B cell (primary cell): ENCODE results near the gene BCAN. TPM values are rescaled to one million over a fixed set of nuclear protein-coding genes. Genes with fewer than 3 reads are reported as not detected.

Source experiments
- ATAC-seq: fragments of 200-7000 bp; cut with Tn5 transposase; one replicate; pipeline ENCODE4 v1.10.0; 2021; ENCODE audit warnings: low read depth, mild to moderate bottlenecking, moderate number of reproducible peaks, moderate library complexity
- CTCF ChIA-PET: fragments of 350-600 bp; sonication (Branson Sonifier 250); formaldehyde crosslinking; loops from one replicate; lab custom pipeline; 2021; ENCODE audit warnings: antibody characterized with exemption, inconsistent platforms; lab: Charles Lee
- POLR2A ChIA-PET: fragments of 350-600 bp; sonication (Branson Sonifier 250); formaldehyde crosslinking; loops from one replicate; lab custom pipeline; 2021; ENCODE audit warnings: antibody characterized with exemption; lab: Charles Lee
- DNase-seq: peaks from one replicate; pipeline ENCODE4 v3.0.0; 2013
- H2AFZ ChIP-seq: 2 replicates; pipeline ENCODE4 v1.6.1; 2012; ENCODE audit warnings: mild to moderate bottlenecking, low read depth, low read length; ENCODE audit not compliant: insufficient read depth, poor library complexity, severe bottlenecking
- H3K27ac ChIP-seq, 2 donors: 1 replicate in 1 of 2; 2 replicates in 1 of 2; pipeline ENCODE4 v1.5.1; 2012 to 2013; ENCODE audit warnings: low read length in 2 of 2, mild to moderate bottlenecking in 2 of 2, moderate library complexity in 1 of 2
- H3K27me3 ChIP-seq, 4 experiments: fragments of 200-600 bp in 1 of 4; sonication (generic) in 1 of 4; replicated peaks in 1 of 4; 1 replicate in 2 of 4; 2 replicates in 2 of 4; pipeline versions ENCODE4 v1.6.1 to v1.7.0; 2013 to 2016; ENCODE audit warnings: low read length in 3 of 4, mild to moderate bottlenecking in 2 of 4, mixed read lengths in 1 of 4, moderate library complexity in 1 of 4; ENCODE audit not compliant: insufficient read depth in 4 of 4, control insufficient read depth in 3 of 4; ENCODE audit errors: control extremely low read depth in 1 of 4
- H3K36me3 ChIP-seq, 2 experiments: replicated peaks in 1 of 2; 1 replicate in 1 of 2; 2 replicates in 1 of 2; pipeline versions ENCODE4 v1.6.1 to v1.7.1; 2013; ENCODE audit warnings: low read length in 1 of 2; ENCODE audit not compliant: insufficient read depth in 2 of 2, control insufficient read depth in 1 of 2; ENCODE audit errors: control extremely low read depth in 1 of 2, extremely low read depth in 1 of 2
- H3K4me1 ChIP-seq, 2 donors: fragments of 200-600 bp in 1 of 2; sonication (generic) in 1 of 2; 1 replicate in 1 of 2; 2 replicates in 1 of 2; pipeline versions ENCODE4 v1.5.1 to v1.6.1; 2013 to 2017; ENCODE audit warnings: low read length in 2 of 2; ENCODE audit not compliant: control insufficient read depth in 2 of 2, insufficient read depth in 2 of 2
- H3K4me2 ChIP-seq: replicated peaks from 2 replicates; pipeline ENCODE3; 2012; ENCODE audit warnings: mild to moderate bottlenecking, low read depth, low read length; ENCODE audit not compliant: poor library complexity, severe bottlenecking
- H3K4me3 ChIP-seq, 5 experiments: fragments of 200-600 bp in 1 of 5; sonication (generic) in 1 of 5; 1 replicate in 3 of 5; 2 replicates in 2 of 5; pipeline versions ENCODE4 v1.5.1 to v1.7.0; 2011 to 2016; ENCODE audit warnings: low read length in 4 of 5, mild to moderate bottlenecking in 4 of 5, low read depth in 2 of 5, control low read depth in 1 of 5, moderate library complexity in 1 of 5; ENCODE audit not compliant: insufficient read depth in 1 of 5; ENCODE audit errors: control extremely low read depth in 1 of 5, extremely low read depth in 1 of 5
- H3K79me2 ChIP-seq: fragments of 200-600 bp; sonication (generic); one replicate; pipeline ENCODE4 v1.6.0; 2016; ENCODE audit warnings: low read length; ENCODE audit not compliant: control insufficient read depth, insufficient read depth
- H3K9ac ChIP-seq: fragments of 200-600 bp; sonication (generic); 2 replicates; pipeline ENCODE4 v1.6.1; 2017; ENCODE audit warnings: mild to moderate bottlenecking, low read length, moderate library complexity
- H3K9me3 ChIP-seq, 3 donors: one replicate each; pipeline versions ENCODE4 v1.6.1 to v1.7.1; 2013; ENCODE audit warnings: low read length in 2 of 3; ENCODE audit not compliant: control insufficient read depth in 2 of 3, insufficient read depth in 1 of 3; ENCODE audit errors: control extremely low read depth in 1 of 3
- H4K20me1 ChIP-seq: 2 replicates; pipeline ENCODE4 v1.6.0; 2012; ENCODE audit warnings: mild to moderate bottlenecking, low read length; ENCODE audit not compliant: insufficient read depth, control insufficient read depth, poor library complexity, severe bottlenecking
- H3K27ac Mint-ChIP-seq: one replicate; pipeline ENCODE4 v1.8.0; 2021; ENCODE audit warnings: mixed read lengths
- H3K27me3 Mint-ChIP-seq: one replicate; pipeline ENCODE4 v1.8.0; 2021; ENCODE audit warnings: mixed read lengths
- H3K4me1 Mint-ChIP-seq: one replicate; pipeline ENCODE4 v1.8.0; 2021; ENCODE audit warnings: mixed read lengths
- H3K4me3 Mint-ChIP-seq: one replicate; pipeline ENCODE4 v1.8.0; 2021; ENCODE audit warnings: mixed read lengths
- H3K9me3 Mint-ChIP-seq: one replicate; pipeline ENCODE4 v1.8.0; 2022; ENCODE audit warnings: mixed read lengths; ENCODE audit not compliant: insufficient read depth
- CTCF ChIP-seq: fragments of 200-600 bp; IDR thresholded peaks from one replicate; pipeline ENCODE4 v1.8.0; 2022; ENCODE audit warnings: antibody characterized with exemption, mild to moderate bottlenecking
- EZH2 ChIP-seq: IDR thresholded peaks from 2 replicates; pipeline ENCODE4 v1.6.1; 2012; ENCODE audit warnings: borderline replicate concordance, low read depth, mild to moderate bottlenecking, moderate library complexity, low read length; ENCODE audit not compliant: insufficient read depth, poor library complexity, severe bottlenecking
- WGBS: methylation state at CpG from one replicate; pipeline ENCODE4 v1.1.5; 2013; ENCODE audit warnings: missing lambda C conversion rate; ENCODE audit not compliant: insufficient coverage; 5-methylcytosine and 5-hydroxymethylcytosine counted together
- intact Hi-C: fragments of 100-400 bp; cut with micrococcal nuclease; formaldehyde crosslinking; loops from one replicate; pipeline ENCODE4 v1.10.0; 2022
- polyA plus RNA-seq: library from polyadenylated mRNA; depleted of rRNA; stranded (reverse); fragments of >200 nt; gene quantifications from 2 replicates; pipeline ENCODE4 v1.2.3, GENCODE V29; 2012
- total RNA-seq, 2 donors: library from RNA; stranded (reverse); fragments of 120-200 nt in 1 of 2; gene quantifications; 1 replicate in 1 of 2; 2 replicates in 1 of 2; pipeline versions ENCODE4 v1.2.3 to v1.2.4, GENCODE V29; 2013 to 2022

BCAN gene
- total and polyA plus RNA-seq, 2 donors (not counting 1 experiment from before 2014, with no cell fraction given): not detected

- ChIA-PET POLR2A (no interaction called here), CTCF (interaction anchor here (1.4 to 7.6 kb wide), 2 partner anchors 19 to 32 kb away, joined by 3 to 80 read pairs; partner anchors contain the start of gene NES)
- Histone ChIP-seq H4K20me1 (peaks cover 7% of the 10 kb centered on the region), H3K27ac (no peak overlapping the region), H3K4me3 (no peak overlapping the region), H3K36me3 (no peaks in the 10 kb centered on the region), H3K79me2 (no peaks in the 10 kb centered on the region), H3K4me2 (no peak overlapping the region), H3K4me1 (peaks cover 24 to 28% of the 10 kb centered on the region in 2 donors), H3K27me3 (peaks cover under 1 to 26% (median 15%) of the 10 kb centered on the region in 4 experiments), H3K9me3 (no peaks in the 10 kb centered on the region), H3K9ac (no peak overlapping the region), H2AFZ (no peak overlapping the region)
- ATAC-seq (no peak), DNase-seq (no peak)
- H3K9me3 Mint-ChIP-seq: no peaks in the 10 kb centered on the region
- no peak overlapping the region for H3K27ac Mint-ChIP-seq
- H3K27me3 Mint-ChIP-seq: peaks cover 6% of the 10 kb centered on the region
- intact Hi-C loops: loop anchor here (5.0 kb wide), 1 partner anchor 153 kb away; the partner anchor contains the start of gene NTRK1
- no peak overlapping the region for H3K4me3 Mint-ChIP-seq
- peaks cover 29% of the 10 kb centered on the region for H3K4me1 Mint-ChIP-seq
- no peak for TF ChIP-seq CTCF
- TF ChIP-seq EZH2: no peak
- 98% methylated on average over 3 of the region's 4 CpGs for WGBS
Observed at GRCh38 chr1:156709031-156709430, 67.1 kb downstream of the BCAN start.

Other genes starting within 250 kb of the BCAN start
- gene MEF2D, start 141.3 kb upstream of the BCAN start, total RNA-seq: 127 and 128 TPM in 2 replicates
- gene MEF2D, start 141.3 kb upstream of the BCAN start, polyA plus RNA-seq: 65.6 and 81.2 TPM in 2 replicates
- gene IQGAP3, start 69.6 kb upstream of the BCAN start, total RNA-seq: 0.07 TPM in 2 replicates
- 0.07 and 0.12 TPM in 2 replicates for gene IQGAP3, start 69.6 kb upstream of the BCAN start, polyA plus RNA-seq
- gene TTC24, start 62.4 kb upstream of the BCAN start, total RNA-seq: 26.6 and 29.8 TPM in 2 replicates
- gene TTC24, start 62.4 kb upstream of the BCAN start, polyA plus RNA-seq: 24.3 and 30.7 TPM in 2 replicates
- gene NAXE, start 50.3 kb upstream of the BCAN start, total RNA-seq: 56.9 and 59.7 TPM in 2 replicates
- 35.7 and 42.8 TPM in 2 replicates for gene NAXE, start 50.3 kb upstream of the BCAN start, polyA plus RNA-seq
- 31.4 and 38.3 TPM in 2 replicates for gene GPATCH4, start 40.6 kb upstream of the BCAN start, total RNA-seq
- 11.3 and 25.1 TPM in 2 replicates for gene GPATCH4, start 40.6 kb upstream of the BCAN start, polyA plus RNA-seq
- gene HAPLN2, start 22.7 kb upstream of the BCAN start, total RNA-seq: 0.36 TPM in 1 of 2 replicates, not detected in the other
- gene HAPLN2, start 22.7 kb upstream of the BCAN start, polyA plus RNA-seq: 0.13 and 0.19 TPM in 2 replicates
- 0.05 TPM in 1 of 2 replicates, not detected in the other for gene NES, start 35.3 kb downstream of the BCAN start, total RNA-seq
- not detected in 2 replicates for gene NES, start 35.3 kb downstream of the BCAN start, polyA plus RNA-seq
- gene CRABP2, start 63.5 kb downstream of the BCAN start, total RNA-seq: 0.89 and 1.1 TPM in 2 replicates
- gene CRABP2, start 63.5 kb downstream of the BCAN start, polyA plus RNA-seq: 1.2 and 3.6 TPM in 2 replicates
- 81.1 and 85.3 TPM in 2 replicates for gene METTL25B, start 86.4 kb downstream of the BCAN start, total RNA-seq
- 63.1 and 78.3 TPM in 2 replicates for gene METTL25B, start 86.4 kb downstream of the BCAN start, polyA plus RNA-seq
- gene ISG20L2, start 86.6 kb downstream of the BCAN start, total RNA-seq: 51.7 and 52.5 TPM in 2 replicates
- 28.8 and 30.1 TPM in 2 replicates for gene ISG20L2, start 86.6 kb downstream of the BCAN start, polyA plus RNA-seq
- gene MRPL24, start 99.0 kb downstream of the BCAN start, total RNA-seq: 34.6 and 41.1 TPM in 2 replicates
- gene MRPL24, start 99.0 kb downstream of the BCAN start, polyA plus RNA-seq: 23.0 and 39.4 TPM in 2 replicates
- 89.9 and 91.2 TPM in 2 replicates for gene HDGF, start 109.6 kb downstream of the BCAN start, total RNA-seq
- gene HDGF, start 109.6 kb downstream of the BCAN start, polyA plus RNA-seq: 40.3 and 53.1 TPM in 2 replicates
- 83.4 and 91.0 TPM in 2 replicates for gene PRCC, start 125.4 kb downstream of the BCAN start, total RNA-seq
- 45.1 and 55.7 TPM in 2 replicates for gene PRCC, start 125.4 kb downstream of the BCAN start, polyA plus RNA-seq
- gene SH2D2A, start 174.7 kb downstream of the BCAN start, total RNA-seq: 2.1 and 3.9 TPM in 2 replicates
- 0.73 and 1.0 TPM in 2 replicates for gene SH2D2A, start 174.7 kb downstream of the BCAN start, polyA plus RNA-seq
- not detected in 2 replicates for gene INSRR, start 217.0 kb downstream of the BCAN start, total RNA-seq
- gene INSRR, start 217.0 kb downstream of the BCAN start, polyA plus RNA-seq: not detected in 2 replicates
- gene NTRK1, start 218.7 kb downstream of the BCAN start, total RNA-seq: not detected in 2 replicates
- not detected in 2 replicates for gene NTRK1, start 218.7 kb downstream of the BCAN start, polyA plus RNA-seq